ENCODE data around the gene DMC1. TPM values are rescaled to one million over a fixed set of nuclear protein-coding genes. Genes with fewer than 3 reads are reported as not detected.
"Not testable (repeated sequence)": the region's sequence is repeated elsewhere in the genome, so short reads cannot be mapped to it uniquely, and the experiment has no call there.

Gene DMC1
- total and polyA plus RNA-seq, 11 donors = 0.12 to 2.4 (median 0.51) TPM

DNA sequence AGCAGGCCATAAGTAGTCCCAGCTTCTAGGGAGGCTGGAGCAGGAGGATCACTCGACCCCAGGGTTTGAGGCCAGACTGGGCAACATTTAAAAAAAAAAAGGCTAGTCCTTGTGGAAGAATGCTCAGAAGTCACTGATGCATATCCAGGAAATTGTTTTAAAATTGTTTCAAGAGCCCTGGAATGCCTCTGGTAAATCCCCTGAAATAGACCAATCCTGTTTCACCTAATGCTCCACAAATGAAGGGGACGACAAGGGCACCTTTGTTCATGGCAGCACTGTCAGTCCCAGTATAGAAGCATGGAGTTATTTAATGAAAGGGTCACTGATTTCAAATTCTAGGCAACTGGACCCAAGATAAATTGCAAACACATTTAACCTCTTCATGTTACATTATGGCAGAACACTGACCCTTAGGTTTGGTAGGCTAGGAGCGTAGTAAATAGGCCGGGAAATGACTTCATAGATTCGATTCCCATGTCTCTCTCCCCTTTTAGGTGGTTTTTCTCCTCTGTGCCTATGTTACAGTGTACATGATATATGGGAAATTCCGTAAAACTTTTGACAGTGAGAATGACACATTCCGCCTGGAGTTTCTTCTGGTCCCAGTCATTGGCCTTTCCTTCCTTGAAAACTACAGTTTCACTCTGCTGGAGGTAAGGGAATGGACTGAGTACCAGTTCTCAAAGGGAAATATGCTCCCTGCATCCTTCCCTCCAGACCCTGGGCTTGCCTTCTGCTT, 90.7 kb downstream of the DMC1 start:
- WGBS, 4 donors = 72 to 76% (median 75%) methylated on average over 7 of the region's 7 CpGs
- Histone ChIP-seq H3K27me3 (no peaks in the 10 kb centered on the region), H3K9me3 (no peaks in the 10 kb centered on the region), H3K4me3 (no peak overlapping the region), H3K4me1 (no peaks in the 10 kb centered on the region), H3K27ac (peak overlapping the region in 3 of 12 donors; percentile 1 to 38 (median 1)), H3K36me3 (peaks cover 0 to 82% (median 56%) of the 10 kb centered on the region in 9 donors)
- DNase-seq (no peak), ATAC-seq (peak in 1 of 4 donors; percentile 6)
- intact Hi-C loops (cut with DNase I) = no loop called here
- TF ChIP-seq, protein P1, sequence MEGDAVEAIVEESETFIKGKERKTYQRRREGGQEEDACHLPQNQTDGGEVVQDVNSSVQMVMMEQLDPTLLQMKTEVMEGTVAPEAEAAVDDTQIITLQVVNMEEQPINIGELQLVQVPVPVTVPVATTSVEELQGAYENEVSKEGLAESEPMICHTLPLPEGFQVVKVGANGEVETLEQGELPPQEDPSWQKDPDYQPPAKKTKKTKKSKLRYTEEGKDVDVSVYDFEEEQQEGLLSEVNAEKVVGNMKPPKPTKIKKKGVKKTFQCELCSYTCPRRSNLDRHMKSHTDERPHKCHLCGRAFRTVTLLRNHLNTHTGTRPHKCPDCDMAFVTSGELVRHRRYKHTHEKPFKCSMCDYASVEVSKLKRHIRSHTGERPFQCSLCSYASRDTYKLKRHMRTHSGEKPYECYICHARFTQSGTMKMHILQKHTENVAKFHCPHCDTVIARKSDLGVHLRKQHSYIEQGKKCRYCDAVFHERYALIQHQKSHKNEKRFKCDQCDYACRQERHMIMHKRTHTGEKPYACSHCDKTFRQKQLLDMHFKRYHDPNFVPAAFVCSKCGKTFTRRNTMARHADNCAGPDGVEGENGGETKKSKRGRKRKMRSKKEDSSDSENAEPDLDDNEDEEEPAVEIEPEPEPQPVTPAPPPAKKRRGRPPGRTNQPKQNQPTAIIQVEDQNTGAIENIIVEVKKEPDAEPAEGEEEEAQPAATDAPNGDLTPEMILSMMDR (IDR thresholded peaks at IDR 0.05) = no peak
- no peak for TF ChIP-seq POLR2A (IDR thresholded peaks at IDR 0.05)

DNA sequence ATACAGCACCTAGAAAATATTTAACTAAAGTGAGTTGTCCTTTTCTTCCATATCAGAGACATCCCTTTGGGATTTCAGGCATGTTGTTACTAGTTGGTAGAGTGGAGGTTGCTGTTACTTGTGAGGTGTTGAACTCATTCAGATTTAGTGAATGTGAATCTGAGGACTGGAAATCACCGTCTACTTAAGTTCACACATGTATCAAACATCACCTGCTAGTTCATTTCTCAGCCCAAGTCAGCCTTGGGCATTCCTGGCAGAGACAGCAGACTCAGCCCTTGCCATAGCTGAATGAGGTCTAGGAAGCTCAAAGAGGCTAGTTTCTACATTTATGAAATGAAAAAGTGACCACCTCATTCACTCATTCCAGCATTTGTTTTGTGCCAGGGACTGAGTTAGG, 92.4 kb downstream of the DMC1 start:
- Histone ChIP-seq H3K36me3 (peaks cover 0 to 65% (median 39%) of the 10 kb centered on the region in 9 donors), H3K4me3 (no peak overlapping the region), H3K9me3 (no peaks in the 10 kb centered on the region), H3K27ac (no peak overlapping the region), H3K4me1 (no peaks in the 10 kb centered on the region), H3K27me3 (no peaks in the 10 kb centered on the region)
- WGBS, 4 donors = 79 to 98% (median 84%) methylated on average over 1 of the region's 1 CpG
- DNase-seq (no peak), ATAC-seq (no peak)
- intact Hi-C loops (cut with DNase I) = no loop called here
- TF ChIP-seq POLR2A (IDR thresholded peaks at IDR 0.05) = no peak
- TF ChIP-seq, protein P1 (IDR thresholded peaks at IDR 0.05) = no peak

DNA sequence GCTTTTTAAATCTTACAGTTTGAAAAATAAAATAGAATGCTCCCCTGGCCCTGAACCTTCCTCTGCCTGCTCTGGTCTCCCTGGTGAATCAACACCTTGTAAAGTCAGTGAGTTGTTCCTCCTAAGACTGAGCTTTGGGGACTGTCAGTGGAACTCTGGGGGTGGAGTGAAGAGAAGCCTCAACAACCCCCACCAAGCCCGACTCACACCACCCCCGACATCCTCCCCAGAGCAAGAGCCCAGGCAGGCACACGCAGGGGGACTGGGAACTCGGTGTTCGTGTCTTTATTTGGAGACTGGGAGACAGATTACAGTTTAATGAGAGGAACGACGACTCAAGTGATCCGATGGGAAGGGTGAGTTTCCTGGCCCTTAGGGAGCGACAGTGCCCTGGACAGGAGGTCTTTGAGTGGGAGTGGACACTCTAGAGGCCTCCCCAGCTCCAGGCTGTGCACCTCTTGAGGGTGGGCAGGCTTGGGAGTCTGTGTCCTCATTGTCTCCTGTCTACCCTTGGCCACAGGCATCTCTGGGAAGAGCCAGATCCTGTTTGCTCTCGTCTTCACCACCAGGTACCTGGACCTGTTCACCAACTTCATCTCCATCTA, 95.9 kb downstream of the DMC1 start:
- DNase-seq (peak in 1 of 5 donors; percentile 16), ATAC-seq (no peak)
- H3K4me1 ChIP-seq = peaks cover 0 to 3% (median 0%) of the 10 kb centered on the region in 12 donors
- H3K27ac ChIP-seq = no peak overlapping the region
- H3K36me3 ChIP-seq = peaks cover 0 to 30% (median 4%) of the 10 kb centered on the region in 9 donors
- no peaks in the 10 kb centered on the region for H3K9me3 ChIP-seq
- no peaks in the 10 kb centered on the region for H3K27me3 ChIP-seq
- WGBS, 4 donors = 68 to 83% (median 72%) methylated on average over 10 of the region's 10 CpGs
- TF ChIP-seq, protein P1 (IDR thresholded peaks at IDR 0.05) = no peak
- no peak for TF ChIP-seq POLR2A (IDR thresholded peaks at IDR 0.05)
- no peak overlapping the region for H3K4me3 ChIP-seq
- intact Hi-C loops (cut with DNase I) = no loop called here

DNA sequence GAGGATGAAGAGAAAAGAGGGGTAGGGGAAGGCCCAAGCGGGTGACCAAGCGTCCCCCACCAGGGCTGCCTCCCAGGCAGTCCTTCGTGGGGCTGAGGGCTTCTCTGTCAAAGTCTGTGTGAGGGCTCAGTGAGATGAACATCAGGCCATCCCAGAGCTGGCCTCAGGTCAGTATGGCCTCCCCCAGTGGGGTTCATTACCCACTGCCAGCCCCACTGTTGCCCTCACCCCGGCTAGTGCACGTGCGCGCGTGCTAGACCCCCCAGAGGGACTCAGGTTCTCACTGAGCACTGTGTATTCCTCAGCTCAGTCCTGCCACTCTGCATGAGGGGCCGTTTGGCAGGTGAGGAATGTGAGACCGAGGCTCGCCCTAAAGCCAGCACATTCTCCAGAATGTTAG, 98.7 kb downstream of the DMC1 start:
- intact Hi-C loops (cut with DNase I) = no loop called here
- ATAC-seq (no peak), DNase-seq (no peak)
- TF ChIP-seq, protein P1 (IDR thresholded peaks at IDR 0.05) = no peak
- TF ChIP-seq POLR2A (IDR thresholded peaks at IDR 0.05) = no peak
- Histone ChIP-seq H3K36me3 (peaks cover 0 to 11% (median 0%) of the 10 kb centered on the region in 9 donors), H3K4me3 (no peak overlapping the region), H3K9me3 (no peaks in the 10 kb centered on the region), H3K27me3 (peaks cover 0 to 16% (median 0%) of the 10 kb centered on the region in 9 donors), H3K27ac (no peak overlapping the region), H3K4me1 (peaks cover 0 to 20% (median 11%) of the 10 kb centered on the region in 12 donors)
- 89 to 92% (median 91%) methylated on average over 9 to 11 of the region's 11 CpGs for WGBS, 4 donors

DNA sequence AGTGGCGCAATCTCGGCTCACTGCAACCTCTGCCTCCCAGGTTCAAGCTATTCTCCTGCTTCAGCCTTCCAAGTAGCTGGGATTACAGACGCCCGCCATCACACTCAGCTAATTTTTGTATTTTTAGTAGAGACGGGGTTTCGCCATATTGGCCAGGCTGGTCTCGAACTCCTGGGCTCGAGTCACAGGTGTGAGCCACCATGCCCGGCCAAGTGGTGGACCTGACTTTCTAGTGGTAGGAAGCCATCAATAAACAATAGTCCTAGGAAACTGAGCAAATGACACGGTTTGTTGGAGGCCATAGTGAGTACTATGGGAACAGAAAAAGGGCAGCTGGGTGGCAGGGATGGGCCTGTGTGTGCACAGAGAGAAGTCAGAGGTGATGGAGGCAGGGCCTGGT, 99.8 kb downstream of the DMC1 start:
- H3K9me3 ChIP-seq; ATAC-seq; H3K36me3 ChIP-seq; intact Hi-C loops (cut with DNase I); H3K4me3 ChIP-seq; H3K27ac ChIP-seq: not testable (repeated sequence)
- Histone ChIP-seq H3K27me3 (peaks cover 0 to 16% (median 0%) of the 10 kb centered on the region in 9 donors), H3K4me1 (peaks cover 0 to 20% (median 11%) of the 10 kb centered on the region in 12 donors)
- WGBS, 4 donors = 92 to 96% (median 95%) methylated on average over 10 of the region's 10 CpGs
- peak in 1 of 5 donors; percentile 43 for DNase-seq
